Measurements from ENCODE around the gene ARID4B.
"Not testable (repeated sequence)": the region's sequence is repeated elsewhere in the genome, so short reads cannot be mapped to it uniquely, and the experiment has no call there.

The ARID4B gene

DNA sequence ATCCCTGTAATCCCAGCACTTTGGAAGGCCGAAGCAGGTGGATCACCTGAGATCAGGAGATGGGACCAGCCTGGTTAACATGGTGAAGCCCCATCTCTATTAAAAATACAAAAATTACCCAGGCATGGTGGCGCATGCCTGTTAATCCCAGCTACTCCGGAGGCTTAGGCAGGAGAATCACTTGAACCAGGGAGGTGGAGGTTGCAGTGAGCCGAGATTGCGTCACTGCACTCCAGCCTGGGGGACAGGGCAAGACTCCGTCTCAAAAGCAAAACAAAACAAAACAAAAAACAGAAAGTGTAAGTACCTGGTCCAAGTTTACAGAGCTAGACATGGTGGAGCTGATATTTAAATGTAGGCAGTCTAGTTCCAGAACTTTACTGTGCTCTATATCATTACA lies 69.9 kb downstream of the ARID4B start:
- DNase-seq, H3K27me3 Mint-ChIP-seq, H3K4me3 Mint-ChIP-seq, ATAC-seq, H3K9me3 Mint-ChIP-seq: not testable (repeated sequence)
- Mint-ChIP-seq H3K27ac (peak overlapping the region; percentile 67), H3K36me3 (ENCODE audit: low read depth) (peaks cover 14% of the 10 kb centered on the region), H3K4me1 (peaks cover 54% of the 10 kb centered on the region)

DNA sequence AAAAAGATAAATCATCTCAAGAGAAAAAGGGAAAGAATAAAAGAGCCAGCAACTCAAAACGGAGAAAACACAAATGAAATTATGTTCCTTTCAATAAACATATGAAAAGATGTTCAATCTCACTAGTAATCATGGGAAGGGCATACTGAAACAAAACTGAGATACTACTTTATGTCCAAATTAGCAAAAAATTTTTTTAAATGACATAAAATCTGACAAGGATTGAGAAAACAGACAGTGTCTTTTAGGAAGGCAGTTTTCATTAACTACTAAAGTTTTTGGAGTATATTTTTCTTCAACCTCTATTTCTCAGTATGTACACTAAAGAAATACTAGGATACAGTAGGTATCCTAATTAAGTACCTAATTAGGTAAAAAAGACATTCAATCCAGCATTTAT lies 73.3 kb downstream of the ARID4B start:
- no peaks in the 10 kb centered on the region for H3K27me3 Mint-ChIP-seq
- H3K4me1 Mint-ChIP-seq = peaks cover 35% of the 10 kb centered on the region
- ATAC-seq = no peak
- H3K4me3 Mint-ChIP-seq = no peak overlapping the region
- H3K9me3 Mint-ChIP-seq = no peaks in the 10 kb centered on the region
- H3K27ac Mint-ChIP-seq = no peak overlapping the region
- H3K36me3 Mint-ChIP-seq (ENCODE audit: low read depth) = peaks cover 22% of the 10 kb centered on the region
- DNase-seq = no peak

DNA sequence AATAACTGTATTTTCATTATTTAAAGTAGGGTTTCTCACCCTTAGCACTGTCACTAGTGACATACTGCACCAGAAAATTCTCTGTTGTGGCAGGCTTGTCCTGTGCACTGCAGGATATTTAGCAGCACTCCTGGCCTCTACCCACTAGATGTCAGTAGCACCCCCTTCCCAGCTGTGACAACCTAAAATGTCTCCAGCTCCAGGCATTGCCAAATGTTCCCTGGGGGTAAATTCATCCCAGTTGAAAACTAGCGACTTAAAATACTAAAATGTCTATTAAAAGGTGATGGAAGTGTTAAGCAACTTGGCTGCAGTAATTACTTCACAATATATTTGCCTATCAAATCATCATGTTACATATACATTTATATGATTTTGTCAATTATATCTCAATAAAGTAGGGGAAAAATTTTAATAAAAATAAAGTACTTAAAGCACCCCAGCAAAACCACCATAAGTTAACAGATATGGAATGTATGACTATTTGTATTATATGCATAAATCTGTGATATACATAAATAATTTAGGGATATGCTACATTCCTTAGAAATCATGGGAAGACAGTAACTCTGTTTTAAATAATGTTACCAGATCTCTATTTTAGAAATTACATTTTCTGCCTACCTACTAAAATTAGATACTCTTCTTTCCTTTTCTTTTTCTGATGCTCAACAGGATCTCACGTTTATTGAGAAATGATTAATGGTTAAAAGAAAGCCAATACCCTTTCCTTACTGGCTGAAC lies 74.6 kb downstream of the ARID4B start:
- peak overlapping the region; percentile 22 for H3K27ac Mint-ChIP-seq
- no peak overlapping the region for H3K4me3 Mint-ChIP-seq
- peak; percentile 83 for ATAC-seq
- no peaks in the 10 kb centered on the region for H3K27me3 Mint-ChIP-seq
- peak; percentile 56 for DNase-seq
- H3K36me3 Mint-ChIP-seq (ENCODE audit: low read depth) = peaks cover 18% of the 10 kb centered on the region
- H3K4me1 Mint-ChIP-seq = peaks cover 27% of the 10 kb centered on the region
- no peaks in the 10 kb centered on the region for H3K9me3 Mint-ChIP-seq

DNA sequence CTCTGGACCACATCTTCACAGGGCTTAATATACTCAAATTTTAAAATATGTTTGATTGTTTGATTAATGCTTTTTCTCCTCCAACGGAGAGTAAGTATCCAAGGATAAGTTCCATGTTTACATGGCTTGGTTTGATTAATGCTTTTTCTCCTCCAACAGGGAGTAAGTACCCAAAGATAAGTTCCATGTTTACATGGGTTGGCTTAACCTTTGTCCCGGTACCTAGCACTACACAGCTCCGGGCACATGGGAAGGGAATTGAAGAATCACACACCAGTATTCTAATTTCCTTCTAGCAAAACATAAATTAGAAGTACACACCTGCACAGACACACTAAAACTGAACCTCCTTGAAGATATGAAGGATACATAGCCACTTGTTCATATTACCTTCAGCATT lies 77.5 kb downstream of the ARID4B start:
- Mint-ChIP-seq H3K27me3 (no peaks in the 10 kb centered on the region), H3K4me1 (peaks cover 28% of the 10 kb centered on the region), H3K36me3 (ENCODE audit: low read depth) (peaks cover 16% of the 10 kb centered on the region), H3K27ac (no peak overlapping the region), H3K9me3 (no peaks in the 10 kb centered on the region), H3K4me3 (no peak overlapping the region)
- ATAC-seq = no peak
- no peak for DNase-seq

DNA sequence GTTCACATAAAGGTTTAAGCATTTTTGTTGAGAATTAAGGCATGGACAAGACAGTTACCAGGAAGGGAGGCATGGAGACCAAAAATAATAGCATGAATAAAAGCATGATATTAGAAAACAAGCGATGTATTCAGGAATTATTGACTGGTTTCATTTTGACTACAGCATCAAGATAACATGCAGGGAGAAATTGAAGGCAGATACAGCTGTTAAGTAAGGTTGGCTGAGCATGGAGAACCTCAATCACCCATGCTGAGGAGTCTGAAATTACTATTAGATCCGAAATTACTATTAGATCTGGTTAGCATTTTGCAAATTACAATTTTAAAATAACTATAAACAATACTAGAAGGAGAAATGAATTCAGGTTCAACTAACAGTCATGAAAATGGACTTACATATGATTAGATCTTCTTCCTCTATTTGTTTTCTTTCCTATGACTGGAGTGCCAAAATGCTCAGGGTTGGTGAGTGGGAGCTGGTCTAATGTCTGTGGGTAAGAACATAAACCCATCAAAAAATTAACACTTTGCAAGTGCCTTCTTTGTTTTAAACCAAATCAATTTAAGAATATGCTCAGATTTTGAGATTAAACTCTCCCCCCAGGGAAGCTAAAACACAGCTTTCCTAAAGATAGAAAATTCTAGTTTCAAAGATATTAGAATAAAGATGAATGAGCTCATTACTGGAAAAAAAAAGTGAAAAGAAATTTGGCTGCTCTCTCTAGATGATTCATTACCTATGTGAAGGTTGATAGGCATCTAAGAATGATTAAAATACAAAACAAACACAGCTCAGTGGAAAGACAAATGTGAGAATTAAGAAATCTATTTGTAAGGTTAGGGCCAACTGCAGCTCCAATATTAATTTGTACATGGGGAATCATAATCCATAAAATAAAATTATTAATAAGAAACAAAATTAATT lies 81.7 kb downstream of the ARID4B start:
- DNase-seq (no peak), ATAC-seq (no peak)
- Mint-ChIP-seq H3K4me3 (no peak overlapping the region), H3K4me1 (peaks cover 33% of the 10 kb centered on the region), H3K9me3 (no peaks in the 10 kb centered on the region), H3K27ac (peak overlapping the region; percentile 28), H3K36me3 (ENCODE audit: low read depth) (peaks cover 21% of the 10 kb centered on the region), H3K27me3 (no peaks in the 10 kb centered on the region)

DNA sequence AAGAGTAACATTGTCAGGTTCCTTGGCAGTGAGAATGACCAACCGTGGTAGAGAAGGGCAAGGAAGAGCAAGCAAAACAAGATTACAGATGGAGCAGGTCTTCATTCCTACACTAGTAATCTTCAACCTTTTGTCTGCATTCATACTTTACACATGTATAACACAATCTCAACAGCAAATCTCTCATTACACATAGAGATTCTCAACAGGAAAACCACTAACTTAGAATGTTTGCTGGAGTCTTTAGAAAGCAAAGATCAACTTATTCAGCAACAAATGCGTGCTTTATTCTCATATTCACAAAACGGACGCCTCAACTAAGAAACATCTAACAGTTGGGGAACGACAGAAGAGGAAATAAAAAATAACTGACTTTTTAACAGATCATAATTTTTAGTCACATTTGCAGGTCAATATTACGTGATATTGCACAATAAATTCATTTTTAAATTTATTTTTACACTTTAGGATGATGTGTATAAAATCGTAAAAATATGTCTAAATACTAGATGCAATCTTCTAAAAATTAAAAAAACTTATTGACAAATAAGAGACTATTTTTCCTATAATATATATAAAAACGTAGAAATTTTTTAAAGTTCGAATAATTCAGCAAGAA lies 82.9 kb downstream of the ARID4B start:
- H3K9me3 Mint-ChIP-seq = no peaks in the 10 kb centered on the region
- peaks cover 42% of the 10 kb centered on the region for H3K4me1 Mint-ChIP-seq
- H3K27me3 Mint-ChIP-seq = no peaks in the 10 kb centered on the region
- ATAC-seq (no peak), DNase-seq (no peak)
- peaks cover 15% of the 10 kb centered on the region for H3K36me3 Mint-ChIP-seq (ENCODE audit: low read depth)
- H3K4me3 Mint-ChIP-seq = no peak overlapping the region
- H3K27ac Mint-ChIP-seq = peak overlapping the region; percentile 25

DNA sequence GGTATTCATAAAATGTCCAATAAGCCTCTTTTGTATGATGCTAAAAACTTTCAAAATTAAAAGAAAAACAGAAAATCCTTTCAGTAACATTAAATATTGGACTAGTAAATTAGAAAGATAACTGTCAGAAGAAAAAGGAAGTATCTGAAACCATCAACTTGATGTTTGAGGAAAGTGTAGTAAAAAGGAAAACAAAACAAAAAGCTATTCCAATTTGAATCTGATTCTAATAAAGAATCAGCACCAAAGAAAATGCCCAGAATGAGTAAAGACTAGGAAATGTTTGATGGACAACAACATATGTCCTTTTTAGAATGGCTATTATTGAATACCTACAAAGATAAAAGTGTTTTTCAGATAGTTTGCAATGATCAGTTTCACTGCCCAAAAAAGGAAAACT lies 87.0 kb downstream of the ARID4B start:
- H3K9me3 Mint-ChIP-seq = no peaks in the 10 kb centered on the region
- H3K36me3 Mint-ChIP-seq (ENCODE audit: low read depth) = peaks cover 31% of the 10 kb centered on the region
- no peaks in the 10 kb centered on the region for H3K27me3 Mint-ChIP-seq
- peaks cover 27% of the 10 kb centered on the region for H3K4me1 Mint-ChIP-seq
- no peak overlapping the region for H3K4me3 Mint-ChIP-seq
- DNase-seq = no peak
- no peak overlapping the region for H3K27ac Mint-ChIP-seq
- no peak for ATAC-seq

DNA sequence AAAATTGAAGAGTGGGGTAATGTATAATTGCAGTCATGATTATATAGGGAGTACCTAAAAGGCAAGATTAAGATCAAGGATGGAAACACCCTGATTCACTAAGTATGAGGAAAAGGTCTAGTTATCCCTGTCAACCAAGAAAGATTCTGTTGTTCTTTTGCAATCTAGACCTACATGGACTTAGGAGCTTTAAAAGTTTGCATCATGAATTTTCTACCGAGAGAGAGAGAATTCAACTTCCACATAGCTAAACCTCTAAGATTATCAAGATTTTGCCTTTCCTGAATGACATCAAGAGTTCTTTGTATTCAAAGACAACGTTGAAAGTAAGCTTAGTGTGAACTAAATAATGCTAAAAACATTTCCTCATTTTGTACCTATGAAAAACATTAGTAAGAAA lies 88.1 kb downstream of the ARID4B start:
- Mint-ChIP-seq H3K27me3 (no peaks in the 10 kb centered on the region), H3K36me3 (ENCODE audit: low read depth) (peaks cover 31% of the 10 kb centered on the region), H3K9me3 (no peaks in the 10 kb centered on the region), H3K27ac (no peak overlapping the region), H3K4me3 (no peak overlapping the region), H3K4me1 (peaks cover 20% of the 10 kb centered on the region)
- DNase-seq (no peak), ATAC-seq (no peak)

DNA sequence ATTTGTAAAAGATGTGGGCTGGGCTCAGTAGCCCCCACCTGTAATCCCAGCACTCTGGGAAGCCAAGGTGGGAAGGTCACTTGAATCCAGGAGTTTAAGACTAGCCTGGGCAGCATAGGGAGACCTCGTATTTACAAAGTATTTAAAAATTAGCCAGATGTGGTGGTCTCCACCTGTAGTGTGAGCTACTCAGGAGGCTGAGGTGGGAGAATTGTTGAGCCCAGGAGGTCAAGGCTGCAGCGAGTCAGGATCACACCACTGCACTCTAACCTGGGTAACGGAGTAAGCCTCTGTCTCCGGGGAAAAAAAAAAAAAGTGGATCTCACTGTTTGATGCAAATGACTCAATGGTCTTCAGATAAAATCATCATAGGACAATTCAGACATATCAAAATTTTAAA lies 89.4 kb downstream of the ARID4B start:
- Mint-ChIP-seq H3K27ac (no peak overlapping the region), H3K4me3 (no peak overlapping the region), H3K4me1 (peaks cover 15% of the 10 kb centered on the region), H3K27me3 (no peaks in the 10 kb centered on the region), H3K9me3 (no peaks in the 10 kb centered on the region), H3K36me3 (ENCODE audit: low read depth) (peaks cover 27% of the 10 kb centered on the region)
- no peak for DNase-seq
- ATAC-seq = no peak

DNA sequence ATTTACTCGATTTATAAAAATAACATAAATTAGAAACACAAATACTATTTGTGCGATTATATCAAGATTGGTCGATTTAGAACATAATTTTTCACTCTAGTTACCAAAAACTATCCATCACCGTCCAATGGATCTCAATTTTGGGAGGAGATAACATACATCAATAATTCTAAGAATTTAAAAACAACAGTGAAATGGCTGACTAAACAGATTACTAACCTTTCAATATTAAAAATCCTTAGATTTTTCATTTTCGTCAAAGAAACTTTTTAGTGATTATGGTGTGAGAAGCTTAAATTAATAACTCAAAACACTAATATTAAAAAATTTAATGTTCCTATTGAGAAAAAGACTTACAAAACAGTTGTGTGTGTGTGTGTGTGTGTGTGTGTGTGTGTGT lies 91.9 kb downstream of the ARID4B start:
- Mint-ChIP-seq H3K27me3 (no peaks in the 10 kb centered on the region), H3K27ac (no peak overlapping the region), H3K9me3 (no peaks in the 10 kb centered on the region), H3K4me3 (no peak overlapping the region), H3K36me3 (ENCODE audit: low read depth) (peaks cover 28% of the 10 kb centered on the region), H3K4me1 (peaks cover 15% of the 10 kb centered on the region)
- ATAC-seq (no peak), DNase-seq (no peak)

DNA sequence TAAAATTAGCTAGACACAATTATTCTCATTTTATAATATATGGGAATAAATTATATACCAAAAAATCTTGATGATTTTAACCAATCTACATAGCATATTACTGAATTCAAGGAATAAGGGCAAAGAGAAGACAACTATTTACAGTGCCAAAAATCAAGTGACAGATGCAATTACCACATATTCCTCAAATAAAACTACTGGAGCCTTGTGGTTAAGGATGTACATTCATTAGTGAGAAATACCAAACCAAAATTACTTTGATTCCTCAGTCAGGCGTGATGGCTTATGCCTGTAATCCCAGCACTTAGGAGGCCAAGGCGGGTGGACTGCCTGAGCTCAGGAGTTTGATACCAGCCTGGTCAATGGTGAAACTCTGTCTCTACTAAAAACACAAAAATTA lies 98.1 kb downstream of the ARID4B start:
- DNase-seq = no peak
- Mint-ChIP-seq H3K36me3 (ENCODE audit: low read depth) (peaks cover 16% of the 10 kb centered on the region), H3K4me1 (peaks cover 3% of the 10 kb centered on the region), H3K9me3 (no peaks in the 10 kb centered on the region), H3K27me3 (no peaks in the 10 kb centered on the region), H3K4me3 (no peak overlapping the region), H3K27ac (no peak overlapping the region)
- ATAC-seq = no peak

DNA sequence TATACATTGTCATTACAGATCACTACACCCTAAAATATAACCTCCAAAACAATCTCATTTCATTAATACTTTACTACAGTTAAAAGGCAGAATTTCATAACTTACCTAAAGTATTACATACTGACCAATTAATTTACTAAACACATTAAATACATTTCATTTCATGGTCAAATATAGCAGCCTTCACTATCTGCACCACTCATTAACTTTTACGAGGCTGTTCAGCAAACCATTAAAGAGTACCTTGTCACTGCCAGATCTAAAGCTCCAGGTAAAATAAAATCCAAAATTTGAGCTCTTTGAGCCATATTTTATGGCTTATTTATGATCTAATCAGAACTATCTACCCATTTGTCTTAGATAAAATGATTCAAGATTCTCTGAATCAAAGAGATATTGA lies 100.6 kb downstream of the ARID4B start:
- H3K4me3 Mint-ChIP-seq = no peak overlapping the region
- peaks cover 3% of the 10 kb centered on the region for H3K4me1 Mint-ChIP-seq
- H3K36me3 Mint-ChIP-seq (ENCODE audit: low read depth) = peaks cover 16% of the 10 kb centered on the region
- H3K27ac Mint-ChIP-seq = peak overlapping the region; percentile 21
- DNase-seq = no peak
- no peak for ATAC-seq
- no peaks in the 10 kb centered on the region for H3K9me3 Mint-ChIP-seq
- no peaks in the 10 kb centered on the region for H3K27me3 Mint-ChIP-seq

DNA sequence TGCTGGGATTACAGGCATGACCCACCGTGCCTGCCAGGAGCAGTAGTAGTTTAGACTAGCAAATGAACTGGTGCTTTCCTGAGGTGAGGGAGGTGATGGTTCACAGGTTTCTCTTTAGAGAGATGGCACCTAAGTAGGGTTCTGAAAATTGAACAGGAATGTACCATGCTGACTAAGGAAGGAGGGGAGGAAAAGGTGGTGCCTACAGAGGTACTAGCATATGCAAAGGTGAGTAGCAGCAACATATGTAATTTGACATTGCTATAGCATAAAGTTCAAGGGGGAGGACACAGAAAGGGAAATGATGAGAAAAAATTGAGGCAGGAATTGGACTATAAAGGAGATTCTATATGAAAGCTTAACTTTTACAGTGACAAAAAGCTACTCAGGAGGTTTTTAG lies 101.0 kb downstream of the ARID4B start:
- Mint-ChIP-seq H3K4me3 (no peak overlapping the region), H3K27me3 (no peaks in the 10 kb centered on the region), H3K4me1 (peaks cover 3% of the 10 kb centered on the region), H3K27ac (no peak overlapping the region), H3K36me3 (ENCODE audit: low read depth) (peaks cover 16% of the 10 kb centered on the region), H3K9me3 (no peaks in the 10 kb centered on the region)
- ATAC-seq (no peak), DNase-seq (no peak)

DNA sequence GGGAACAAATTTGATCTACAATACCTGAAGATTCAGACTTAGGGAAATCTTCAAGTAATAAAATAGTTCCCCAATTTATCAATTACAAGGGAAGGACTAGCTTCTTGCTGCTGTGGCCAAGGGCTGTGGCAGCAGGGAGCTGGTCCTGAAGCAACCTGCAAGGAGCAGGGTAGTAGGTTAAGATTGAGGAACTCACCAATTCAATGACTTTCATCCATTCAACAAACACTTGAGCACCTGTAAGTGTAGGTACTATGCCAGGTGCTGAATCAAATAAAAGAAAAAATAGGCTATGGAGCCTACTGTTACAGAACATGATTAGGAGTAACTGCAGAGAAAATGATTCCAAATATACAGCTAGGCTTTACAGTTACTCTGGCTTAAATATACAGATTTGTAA lies 102.7 kb downstream of the ARID4B start:
- no peak for ATAC-seq
- Mint-ChIP-seq H3K27ac (no peak overlapping the region), H3K4me1 (peaks cover 3% of the 10 kb centered on the region), H3K27me3 (no peaks in the 10 kb centered on the region), H3K9me3 (no peaks in the 10 kb centered on the region), H3K4me3 (no peak overlapping the region), H3K36me3 (ENCODE audit: low read depth) (peaks cover 20% of the 10 kb centered on the region)
- no peak for DNase-seq

Data from activated naive CD8-positive, alpha-beta T cell treated with anti-CD3 and anti-CD28 coated beads, Interleukin-2, amount 50 U/mL, for 24 hours (primary cell).